Endothelial cell of hepatic sinusoid (primary cell): ENCODE data around the gene RAD51B.

ENCODE experiments used
- in situ Hi-C: cut with HindIII; loops from 2 replicates; pipeline ENCODE4 v1.10.0; 2017; ENCODE audit warnings: low sequenced_read_pairs

RAD51B gene

GRCh38 chr14:68523989-68524725 lies 704.6 kb downstream of the RAD51B start:
- in situ Hi-C loops = no loop called here

- in situ Hi-C loops = no loop called here
These were observed 705.9 kb downstream of the RAD51B start for GRCh38 chr14:68525516-68525915.

GRCh38 chr14:68526512-68527091 lies 707.0 kb downstream of the RAD51B start:
- in situ Hi-C loops = no loop called here

GRCh38 chr14:68527329-68527851 lies 707.8 kb downstream of the RAD51B start:
- in situ Hi-C loops = no loop called here

- in situ Hi-C loops = no loop called here
These were observed 708.6 kb downstream of the RAD51B start for GRCh38 chr14:68528040-68528687.

GRCh38 chr14:68530443-68530842 lies 710.9 kb downstream of the RAD51B start:
- in situ Hi-C loops = no loop called here

- in situ Hi-C loops = no loop called here
These were observed 712.9 kb downstream of the RAD51B start for GRCh38 chr14:68532496-68532895.

- in situ Hi-C loops = no loop called here
These were observed 714.7 kb downstream of the RAD51B start for GRCh38 chr14:68534276-68534675.

- in situ Hi-C loops = no loop called here
These were observed 715.9 kb downstream of the RAD51B start for GRCh38 chr14:68535404-68536017.

GRCh38 chr14:68536018-68536410 lies 716.4 kb downstream of the RAD51B start:
- in situ Hi-C loops = no loop called here

- in situ Hi-C loops = no loop called here
These were observed 719.1 kb downstream of the RAD51B start for GRCh38 chr14:68538639-68539038.

- in situ Hi-C loops = no loop called here
These were observed 719.7 kb downstream of the RAD51B start for GRCh38 chr14:68539241-68539737.

GRCh38 chr14:68539789-68540188 lies 720.2 kb downstream of the RAD51B start:
- in situ Hi-C loops = no loop called here

GRCh38 chr14:68541178-68541896 lies 721.8 kb downstream of the RAD51B start:
- in situ Hi-C loops = no loop called here

- in situ Hi-C loops = no loop called here
These were observed 722.8 kb downstream of the RAD51B start for GRCh38 chr14:68542346-68542745.

GRCh38 chr14:68543516-68543915 lies 723.9 kb downstream of the RAD51B start:
- in situ Hi-C loops = no loop called here

GRCh38 chr14:68544081-68544892 lies 724.7 kb downstream of the RAD51B start:
- in situ Hi-C loops = no loop called here

- in situ Hi-C loops = no loop called here
These were observed 727.3 kb downstream of the RAD51B start for GRCh38 chr14:68546839-68547238.

- in situ Hi-C loops = no loop called here
These were observed 728.0 kb downstream of the RAD51B start for GRCh38 chr14:68547305-68548193.
